ENCODE measurements around the gene TAF11L7.
"Not testable (repeated sequence)": the region's sequence is repeated elsewhere in the genome, so short reads cannot be mapped to it uniquely, and the experiment has no call there.

TAF11L7 gene

GRCh38 chr5:17585658-17586057 lies at the start of gene TAF11L7:
TAF11L7 (minus strand) TSS chr5:17585758.
- DNase-seq (ENCODE audit: low read depth): not testable (repeated sequence)

GRCh38 chr5:17634160-17634559 lies 48.6 kb upstream of the TAF11L7 start, which contains the start of gene TAF11L14:
TAF11L14 (plus strand) TSS chr5:17634460.
- no peak for DNase-seq (ENCODE audit: low read depth)

- DNase-seq (ENCODE audit: low read depth): not testable (repeated sequence)
Measured at GRCh38 chr5:17631788-17632187, 46.2 kb upstream of the TAF11L7 start, which contains the start of gene TAF11L13. TAF11L13 (plus strand) TSS chr5:17632088.

- DNase-seq (ENCODE audit: low read depth): no peak
Measured at GRCh38 chr5:17625686-17626085, 40.1 kb upstream of the TAF11L7 start.

- no peak for DNase-seq (ENCODE audit: low read depth)
Measured at GRCh38 chr5:17620627-17621026, 35.1 kb upstream of the TAF11L7 start.

GRCh38 chr5:17619354-17619753 lies 33.8 kb upstream of the TAF11L7 start:
- DNase-seq (ENCODE audit: low read depth): no peak

- no peak for DNase-seq (ENCODE audit: low read depth)
Measured at GRCh38 chr5:17614872-17615605, 29.5 kb upstream of the TAF11L7 start.

GRCh38 chr5:17610092-17610491 lies 24.5 kb upstream of the TAF11L7 start, which contains the start of gene TAF11L12:
TAF11L12 (plus strand) TSS chr5:17610392.
- not testable (repeated sequence) for DNase-seq (ENCODE audit: low read depth)

- DNase-seq (ENCODE audit: low read depth): not testable (repeated sequence)
Measured at GRCh38 chr5:17607461-17607860, 21.9 kb upstream of the TAF11L7 start.

- DNase-seq (ENCODE audit: low read depth): no peak
Measured at GRCh38 chr5:17604951-17605350, 19.4 kb upstream of the TAF11L7 start.

GRCh38 chr5:17603880-17604279 lies 18.3 kb upstream of the TAF11L7 start, which contains the start of gene TAF11L11:
TAF11L11 (plus strand) TSS chr5:17604183.
- DNase-seq (ENCODE audit: low read depth): not testable (repeated sequence)

GRCh38 chr5:17597728-17598127 lies 12.2 kb upstream of the TAF11L7 start, which contains the start of gene TAF11L10:
TAF11L10 (minus strand) TSS chr5:17597828.
- DNase-seq (ENCODE audit: low read depth): not testable (repeated sequence)

- not testable (repeated sequence) for DNase-seq (ENCODE audit: low read depth)
Measured at GRCh38 chr5:17594255-17594654, 8.7 kb upstream of the TAF11L7 start, which contains the start of gene TAF11L9. TAF11L9 (minus strand) TSS chr5:17594394.

GRCh38 chr5:17590860-17591259 lies 5.3 kb upstream of the TAF11L7 start, which contains the start of gene TAF11L8:
TAF11L8 (minus strand) TSS chr5:17590960.
- DNase-seq (ENCODE audit: low read depth): not testable (repeated sequence)

Data from non-pigmented ciliary epithelial cell (primary cell).